Ascending aorta (tissue), 2 donors: ENCODE measurements around the gene NPM1. TPM values are rescaled to one million over a fixed set of nuclear protein-coding genes. Genes with fewer than 3 reads are reported as not detected.
A peak's percentile ranks its signal among the peaks of the same experiment; 100 is the strongest.

Experiments
- DNase-seq, 2 donors: peaks; one replicate each; pipeline ENCODE4 v3.0.0-alpha.2; 2019; ENCODE audit warnings: low spot score in 2 of 2
- H3K27ac ChIP-seq, 2 donors: fragments of 200-600 bp; sonication (generic); one replicate each; pipeline ENCODE4 v1.5.1; 2016 to 2017; ENCODE audit warnings: mild to moderate bottlenecking in 1 of 2
- H3K27me3 ChIP-seq: fragments of 200-600 bp; sonication (generic); one replicate; pipeline ENCODE4 v1.5.1; 2017
- H3K36me3 ChIP-seq, 2 donors: fragments of 200-600 bp; sonication (generic); one replicate each; pipeline ENCODE4 v1.5.1; 2016
- H3K4me1 ChIP-seq, 2 donors: fragments of 200-600 bp; sonication (generic); one replicate each; pipeline ENCODE4 v1.5.1; 2016 to 2017; ENCODE audit warnings: mild to moderate bottlenecking in 1 of 2
- H3K4me3 ChIP-seq, 2 donors: fragments of 200-600 bp; sonication (generic); one replicate each; pipeline ENCODE4 v1.5.1; 2016 to 2017; ENCODE audit warnings: mild to moderate bottlenecking in 1 of 2
- H3K9me3 ChIP-seq, 2 donors: fragments of 200-600 bp; sonication (generic); one replicate each; pipeline ENCODE4 v1.5.1; 2016
- intact Hi-C: fragments of 100-400 bp; cut with DNase I; formaldehyde crosslinking; loops from one replicate; pipeline ENCODE4 v1.15.1; 2023
- total RNA-seq: library from RNA; depleted of rRNA; stranded (reverse); fragments of >200 nt; gene quantifications from one replicate; pipeline ENCODE4 v1.1.0, GENCODE V29; 2016
- TF ChIP-seq, protein P1 (sequence below), 3 experiments: fragments of 200-600 bp in 2 of 3; fragments of 450-650 bp in 1 of 3; sonication (generic) in 2 of 3; IDR thresholded peaks; one replicate each; pipeline ENCODE4 v1.5.1; 2016 to 2019; ENCODE audit warnings: antibody characterized with exemption in 3 of 3, mild to moderate bottlenecking in 1 of 3, moderate library complexity in 1 of 3

The NPM1 gene
- total RNA-seq, 1 donor from 2014 or later, result 269 TPM

DNA sequence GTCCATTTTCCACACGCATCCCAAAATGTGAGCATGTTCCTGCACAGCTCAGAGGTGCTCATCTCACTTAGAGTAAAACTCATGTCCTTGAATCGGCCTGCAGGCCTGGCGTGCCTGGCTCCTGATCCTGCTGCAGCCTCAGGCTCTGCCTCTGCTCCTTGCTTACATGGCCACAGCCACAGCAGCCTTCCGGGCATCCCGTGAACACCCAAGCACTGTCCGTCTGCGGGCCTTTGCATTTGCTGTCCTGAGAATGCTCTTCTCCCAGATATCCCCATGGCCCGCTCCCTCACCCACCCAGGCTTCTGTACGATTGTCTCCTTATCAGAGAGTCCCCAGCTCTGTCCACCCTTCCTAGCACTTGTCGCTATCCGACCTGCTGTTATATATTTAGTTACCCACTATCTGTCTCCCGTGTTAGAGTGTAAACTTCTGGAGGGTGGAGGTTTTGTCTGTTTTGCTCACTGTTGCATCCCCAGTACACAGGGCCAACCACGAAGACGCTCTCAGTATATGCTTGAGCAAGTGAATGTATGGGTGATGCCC lies 53.7 kb downstream of the NPM1 start:
- H3K4me1 ChIP-seq, result peaks cover 0 to 11% of the 10 kb centered on the region in 2 donors
- DNase-seq, result no peak
- no peak overlapping the region for H3K4me3 ChIP-seq
- H3K9me3 ChIP-seq, result no peaks in the 10 kb centered on the region
- intact Hi-C loops, result no loop called here
- TF ChIP-seq, protein P1, sequence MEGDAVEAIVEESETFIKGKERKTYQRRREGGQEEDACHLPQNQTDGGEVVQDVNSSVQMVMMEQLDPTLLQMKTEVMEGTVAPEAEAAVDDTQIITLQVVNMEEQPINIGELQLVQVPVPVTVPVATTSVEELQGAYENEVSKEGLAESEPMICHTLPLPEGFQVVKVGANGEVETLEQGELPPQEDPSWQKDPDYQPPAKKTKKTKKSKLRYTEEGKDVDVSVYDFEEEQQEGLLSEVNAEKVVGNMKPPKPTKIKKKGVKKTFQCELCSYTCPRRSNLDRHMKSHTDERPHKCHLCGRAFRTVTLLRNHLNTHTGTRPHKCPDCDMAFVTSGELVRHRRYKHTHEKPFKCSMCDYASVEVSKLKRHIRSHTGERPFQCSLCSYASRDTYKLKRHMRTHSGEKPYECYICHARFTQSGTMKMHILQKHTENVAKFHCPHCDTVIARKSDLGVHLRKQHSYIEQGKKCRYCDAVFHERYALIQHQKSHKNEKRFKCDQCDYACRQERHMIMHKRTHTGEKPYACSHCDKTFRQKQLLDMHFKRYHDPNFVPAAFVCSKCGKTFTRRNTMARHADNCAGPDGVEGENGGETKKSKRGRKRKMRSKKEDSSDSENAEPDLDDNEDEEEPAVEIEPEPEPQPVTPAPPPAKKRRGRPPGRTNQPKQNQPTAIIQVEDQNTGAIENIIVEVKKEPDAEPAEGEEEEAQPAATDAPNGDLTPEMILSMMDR (IDR thresholded peaks at IDR 0.05), result no peak
- no peaks in the 10 kb centered on the region for H3K36me3 ChIP-seq
- H3K27ac ChIP-seq, result no peak overlapping the region
- no peaks in the 10 kb centered on the region for H3K27me3 ChIP-seq

DNA sequence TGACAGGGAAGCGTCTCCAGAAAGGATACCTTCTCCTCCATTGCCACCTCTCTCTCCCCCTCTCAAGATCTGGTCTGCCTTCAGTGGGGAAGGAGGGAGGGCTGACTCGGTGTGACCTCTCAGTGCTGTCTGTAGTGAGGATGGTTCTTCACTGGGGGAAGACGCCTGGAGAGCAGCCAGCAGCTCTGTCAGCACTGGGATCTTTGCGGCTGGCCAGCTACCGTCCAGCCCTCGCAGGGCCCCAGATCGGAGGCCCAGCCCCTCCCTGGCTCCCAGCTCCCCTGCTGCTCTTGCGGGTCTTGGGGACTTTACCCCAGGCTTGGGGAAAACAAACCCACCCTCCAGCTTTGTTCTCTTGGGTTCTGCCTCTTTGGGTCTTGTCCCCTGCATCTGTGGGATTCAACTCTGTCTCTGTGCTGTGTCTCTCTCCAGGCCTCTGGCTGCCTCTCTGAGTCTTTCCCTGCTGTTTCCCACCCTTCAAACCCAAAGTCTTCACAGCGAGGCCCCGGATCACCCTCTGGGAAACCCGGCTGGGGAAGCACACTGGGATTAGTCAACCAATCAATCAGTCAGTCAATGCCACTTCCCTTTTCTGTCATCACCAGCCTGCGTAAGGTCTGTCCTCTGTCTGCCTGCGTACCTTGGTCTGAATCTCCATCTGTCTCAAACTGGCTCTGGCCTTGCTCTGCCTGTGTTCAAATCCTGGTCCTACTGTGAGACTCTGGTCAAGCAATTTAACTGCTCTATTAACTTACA lies 54.8 kb downstream of the NPM1 start:
- no peak for DNase-seq
- no peaks in the 10 kb centered on the region for H3K36me3 ChIP-seq
- H3K4me1 ChIP-seq, result peaks cover 0 to 4% of the 10 kb centered on the region in 2 donors
- intact Hi-C loops, result no loop called here
- H3K27ac ChIP-seq, result no peak overlapping the region
- H3K4me3 ChIP-seq, result no peak overlapping the region
- H3K9me3 ChIP-seq, result no peaks in the 10 kb centered on the region
- TF ChIP-seq, protein P1 (IDR thresholded peaks at IDR 0.05), result no peak
- no peaks in the 10 kb centered on the region for H3K27me3 ChIP-seq

DNA sequence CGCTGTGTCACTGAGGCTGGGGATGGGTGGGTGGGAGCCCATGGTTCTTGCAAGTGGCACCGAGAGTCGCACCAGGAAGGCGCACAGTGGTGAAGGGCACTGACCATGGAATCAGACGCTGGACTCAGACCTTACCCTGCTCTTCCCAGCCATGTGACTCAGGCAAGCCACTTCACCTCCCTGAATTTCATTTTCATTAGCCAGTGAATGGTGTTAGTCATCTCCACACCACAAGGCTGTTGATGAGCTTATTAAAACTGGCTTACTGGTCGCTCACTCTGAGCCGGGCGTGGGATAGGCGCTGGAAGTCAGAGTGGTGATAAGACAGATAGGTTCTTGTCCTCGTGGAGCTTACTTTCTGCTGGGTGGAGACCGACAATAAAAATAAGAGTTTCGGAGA lies 56.9 kb downstream of the NPM1 start:
- no peaks in the 10 kb centered on the region for H3K36me3 ChIP-seq
- TF ChIP-seq, protein P1 (IDR thresholded peaks at IDR 0.05), result no peak
- H3K9me3 ChIP-seq, result no peaks in the 10 kb centered on the region
- H3K4me1 ChIP-seq, result peaks cover 0 to 2% of the 10 kb centered on the region in 2 donors
- H3K4me3 ChIP-seq, result no peak overlapping the region
- H3K27ac ChIP-seq, result no peak overlapping the region
- DNase-seq, result no peak
- H3K27me3 ChIP-seq, result no peaks in the 10 kb centered on the region
- intact Hi-C loops, result no loop called here

DNA sequence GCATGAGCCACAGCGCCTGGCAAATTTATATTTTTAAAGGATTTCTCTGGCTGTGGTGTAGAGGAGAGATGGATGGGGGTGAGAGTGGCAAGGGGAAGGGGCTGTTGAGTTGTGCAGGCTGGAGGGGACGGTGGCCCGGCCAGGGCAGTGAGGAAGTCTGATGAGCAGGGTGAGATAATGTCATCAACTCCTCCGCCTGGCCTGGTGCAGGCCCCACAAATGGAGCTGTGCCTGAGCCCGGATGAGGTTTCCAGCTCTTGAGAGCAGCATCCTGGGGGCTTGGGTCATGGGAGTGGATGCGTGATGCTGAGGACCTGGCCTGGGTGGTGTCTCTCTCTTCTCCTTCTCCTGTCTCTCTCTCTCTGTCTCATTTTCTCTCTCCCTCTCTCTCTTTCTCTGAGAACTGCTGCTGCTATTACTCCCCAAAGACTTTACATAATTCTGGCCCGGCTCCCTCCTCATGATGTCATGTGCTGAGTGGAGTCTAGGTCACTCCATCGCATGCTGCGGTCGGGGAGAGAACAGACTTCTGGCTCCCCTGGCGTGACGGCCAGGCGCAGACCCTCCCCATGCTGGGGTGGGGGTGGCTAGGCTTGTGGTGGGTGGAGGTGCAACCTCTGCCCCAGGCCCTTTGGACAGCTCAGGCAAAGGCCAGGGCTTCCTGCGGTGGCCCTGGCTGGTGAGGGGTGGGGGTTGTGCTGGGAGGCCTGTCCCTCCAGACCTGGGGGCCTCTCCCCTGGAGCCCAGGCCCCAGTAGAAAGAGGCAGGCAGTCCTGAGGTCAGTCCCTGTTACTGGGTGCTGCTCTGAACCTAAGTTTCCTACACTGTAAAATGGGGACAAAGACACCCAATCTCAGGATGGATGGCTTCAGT lies 58.2 kb downstream of the NPM1 start:
- H3K27ac ChIP-seq, result no peak overlapping the region
- H3K36me3 ChIP-seq, result no peaks in the 10 kb centered on the region
- H3K27me3 ChIP-seq, result no peaks in the 10 kb centered on the region
- no peaks in the 10 kb centered on the region for H3K9me3 ChIP-seq
- peak in 1 of 2 donors; percentile 81 for DNase-seq
- intact Hi-C loops, result no loop called here
- no peak overlapping the region for H3K4me3 ChIP-seq
- H3K4me1 ChIP-seq, result peaks cover 0 to 8% of the 10 kb centered on the region in 2 donors
- TF ChIP-seq, protein P1 (IDR thresholded peaks at IDR 0.05), result no peak

DNA sequence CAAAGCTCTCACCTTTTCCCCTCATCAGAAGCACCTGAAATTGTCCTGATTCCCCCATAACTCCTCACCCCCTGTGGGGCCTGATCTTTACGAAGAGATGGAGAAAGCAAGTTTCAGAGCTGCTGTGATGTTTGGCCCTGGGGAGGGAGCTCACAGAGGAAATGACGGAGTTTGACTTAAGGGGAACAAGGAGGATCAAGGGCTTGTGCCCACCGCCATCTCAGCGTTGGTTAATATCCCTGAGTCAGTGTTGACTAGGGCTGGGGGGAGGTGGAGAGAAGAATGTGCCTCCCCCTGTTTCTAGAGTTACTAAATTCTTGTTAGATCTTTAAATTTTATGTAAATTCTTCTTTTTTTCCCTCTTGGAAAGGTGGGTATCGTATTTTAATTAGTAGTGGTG lies 59.6 kb downstream of the NPM1 start:
- Histone ChIP-seq H3K36me3 (no peaks in the 10 kb centered on the region), H3K4me3 (no peak overlapping the region), H3K4me1 (peaks cover 0 to 12% of the 10 kb centered on the region in 2 donors), H3K9me3 (no peaks in the 10 kb centered on the region), H3K27ac (no peak overlapping the region), H3K27me3 (no peaks in the 10 kb centered on the region)
- TF ChIP-seq, protein P1 (IDR thresholded peaks at IDR 0.05), result no peak
- DNase-seq, result no peak
- intact Hi-C loops, result no loop called here
